ENCODE results near the gene B3GLCT.

B3GLCT gene

GRCh38 chr13:31351376-31351775, 151.6 kb downstream of the B3GLCT start:
- no peak for DNase-seq (ENCODE audit: low read depth)

- DNase-seq (ENCODE audit: low read depth), result no peak
These were observed 152.7 kb downstream of the B3GLCT start for GRCh38 chr13:31352467-31352866.

- no peak for DNase-seq (ENCODE audit: low read depth)
These were observed 155.2 kb downstream of the B3GLCT start for GRCh38 chr13:31355001-31355400.

- no peak for DNase-seq (ENCODE audit: low read depth)
These were observed 157.2 kb downstream of the B3GLCT start for GRCh38 chr13:31356991-31357390.

GRCh38 chr13:31357581-31357980, 157.8 kb downstream of the B3GLCT start:
- no peak for DNase-seq (ENCODE audit: low read depth)

GRCh38 chr13:31361673-31362072, 161.9 kb downstream of the B3GLCT start:
- DNase-seq (ENCODE audit: low read depth), result no peak

- DNase-seq (ENCODE audit: low read depth), result no peak
These were observed 165.9 kb downstream of the B3GLCT start for GRCh38 chr13:31365630-31366029.

GRCh38 chr13:31367410-31367809, 167.6 kb downstream of the B3GLCT start:
- no peak for DNase-seq (ENCODE audit: low read depth)

- DNase-seq (ENCODE audit: low read depth), result no peak
These were observed 169.4 kb downstream of the B3GLCT start for GRCh38 chr13:31369213-31369612.

GRCh38 chr13:31372454-31372853, 172.7 kb downstream of the B3GLCT start:
- DNase-seq (ENCODE audit: low read depth), result no peak

GRCh38 chr13:31374682-31375081, 174.9 kb downstream of the B3GLCT start:
- DNase-seq (ENCODE audit: low read depth), result no peak

GRCh38 chr13:31377946-31378345, 178.2 kb downstream of the B3GLCT start:
- DNase-seq (ENCODE audit: low read depth), result no peak

- no peak for DNase-seq (ENCODE audit: low read depth)
These were observed 180.9 kb downstream of the B3GLCT start for GRCh38 chr13:31380715-31381114.

Measured in amniotic epithelial cell (primary cell).